ENCODE data around the gene TIMM23B.

GRCh38 chr10:50021646-50022045 is 79.8 kb downstream of the TIMM23B start:
- TF ChIP-seq EZH2 (IDR thresholded peaks at IDR 0.05; ENCODE audit: low read depth, low read length, severe bottlenecking) (no peak), GABPA (IDR thresholded peaks at IDR 0.05; ENCODE audit: borderline replicate concordance, insufficient read depth, low read length) (no peak), CTCF (IDR thresholded peaks at IDR 0.05; ENCODE audit: control extremely low read depth in 1 of 3, insufficient read depth in 1 of 3, low read depth in 1 of 3, low read length in 3 of 3) (no peak), POLR2A (IDR thresholded peaks at IDR 0.05; ENCODE audit: control extremely low read depth in 1 of 2, low read depth in 2 of 2, low read length in 2 of 2) (no peak), RAD21 (IDR thresholded peaks at IDR 0.05 in 1 of 2, conservative IDR thresholded peaks at IDR 0.05 in 1 of 2; ENCODE audit: low read depth in 2 of 2, low read length in 2 of 2) (no peak), CREB1 (IDR thresholded peaks at IDR 0.05) (no peak), POLR2AphosphoS5 (IDR thresholded peaks at IDR 0.05; ENCODE audit: low read depth, low read length) (no peak), JUN (IDR thresholded peaks at IDR 0.05; ENCODE audit: low read depth, low read length) (no peak), NANOG (IDR thresholded peaks at IDR 0.05; ENCODE audit: insufficient read depth, low read depth, low read length, poor library complexity, severe bottlenecking) (no peak), YY1 (IDR thresholded peaks at IDR 0.05; ENCODE audit: low read depth, low read length) (no peak)

Data from H1 (cell line).